Tibial nerve (tissue), 3 donors: Measurements from ENCODE around the gene WSCD2.

Experiments
- POLR2A ChIP-seq, 2 donors: fragments of 450-650 bp; IDR thresholded peaks; one replicate each; pipeline ENCODE4 v1.6.1; 2017; ENCODE audit warnings: antibody characterized with exemption in 2 of 2, mild to moderate bottlenecking in 2 of 2, moderate library complexity in 2 of 2
- TF ChIP-seq, protein P1 (sequence below), 5 experiments: fragments of 200-600 bp in 3 of 5; fragments of 450-650 bp in 2 of 5; sonication (generic) in 3 of 5; IDR thresholded peaks; one replicate each; pipeline ENCODE4 v1.5.1; 2016 to 2019; ENCODE audit warnings: antibody characterized with exemption in 5 of 5, mild to moderate bottlenecking in 3 of 5, moderate library complexity in 2 of 5

DNA sequence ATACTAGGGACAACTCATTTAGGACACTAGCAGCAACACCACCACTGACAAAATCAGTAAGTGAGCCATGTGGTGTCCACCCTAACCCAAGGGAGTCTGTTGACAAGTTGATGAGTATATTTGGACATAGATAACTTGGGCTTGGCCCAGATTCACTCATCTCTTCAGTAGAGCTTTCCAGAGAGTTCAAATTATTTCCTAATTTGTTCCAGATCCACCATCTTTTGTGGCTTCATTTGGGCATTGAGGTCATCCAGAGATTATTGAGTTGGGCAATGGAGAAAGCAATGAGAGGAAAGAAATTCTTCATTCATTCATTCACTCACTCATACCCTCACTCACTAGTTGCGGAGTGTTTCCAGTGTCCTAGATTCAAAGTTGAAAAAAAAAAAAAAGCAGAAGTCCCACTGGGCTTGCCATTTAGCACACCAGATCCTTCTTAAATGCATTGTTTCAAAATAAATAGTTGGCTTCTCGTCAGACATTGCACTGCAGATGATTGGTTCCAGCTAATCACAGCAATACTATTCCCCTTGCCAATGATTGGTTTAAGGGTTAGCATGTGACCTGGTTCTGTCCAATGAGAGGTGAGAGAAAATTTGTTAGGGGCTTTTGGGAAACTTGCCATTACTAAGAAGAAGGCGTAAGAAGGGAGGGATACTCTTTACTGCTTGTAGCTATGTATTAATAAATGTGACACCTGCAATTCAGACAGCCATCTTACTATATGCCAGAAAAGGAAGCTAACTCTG is 31.8 kb upstream of the WSCD2 start:
- TF ChIP-seq, protein P1, sequence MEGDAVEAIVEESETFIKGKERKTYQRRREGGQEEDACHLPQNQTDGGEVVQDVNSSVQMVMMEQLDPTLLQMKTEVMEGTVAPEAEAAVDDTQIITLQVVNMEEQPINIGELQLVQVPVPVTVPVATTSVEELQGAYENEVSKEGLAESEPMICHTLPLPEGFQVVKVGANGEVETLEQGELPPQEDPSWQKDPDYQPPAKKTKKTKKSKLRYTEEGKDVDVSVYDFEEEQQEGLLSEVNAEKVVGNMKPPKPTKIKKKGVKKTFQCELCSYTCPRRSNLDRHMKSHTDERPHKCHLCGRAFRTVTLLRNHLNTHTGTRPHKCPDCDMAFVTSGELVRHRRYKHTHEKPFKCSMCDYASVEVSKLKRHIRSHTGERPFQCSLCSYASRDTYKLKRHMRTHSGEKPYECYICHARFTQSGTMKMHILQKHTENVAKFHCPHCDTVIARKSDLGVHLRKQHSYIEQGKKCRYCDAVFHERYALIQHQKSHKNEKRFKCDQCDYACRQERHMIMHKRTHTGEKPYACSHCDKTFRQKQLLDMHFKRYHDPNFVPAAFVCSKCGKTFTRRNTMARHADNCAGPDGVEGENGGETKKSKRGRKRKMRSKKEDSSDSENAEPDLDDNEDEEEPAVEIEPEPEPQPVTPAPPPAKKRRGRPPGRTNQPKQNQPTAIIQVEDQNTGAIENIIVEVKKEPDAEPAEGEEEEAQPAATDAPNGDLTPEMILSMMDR (IDR thresholded peaks at IDR 0.05), result no peak
- TF ChIP-seq POLR2A (IDR thresholded peaks at IDR 0.05), result no peak
